GM12878 (cell line): ENCODE results near the gene TPCN2.

Experiments
- ETV6 ChIP-seq, 2 experiments: fragments of 450-650 bp in 1 of 2; IDR thresholded peaks in 1 of 2; conservative IDR thresholded peaks in 1 of 2; 2 replicates each; pipeline ENCODE4 v1.6.1; 2014; ENCODE audit warnings: antibody characterized with exemption in 1 of 2, borderline replicate concordance in 1 of 2, low read depth in 1 of 2, mild to moderate bottlenecking in 1 of 2, moderate library complexity in 1 of 2
- JUND ChIP-seq: IDR thresholded peaks from 2 replicates; pipeline ENCODE4 v1.6.1; 2012; ENCODE audit warnings: low read depth, mild to moderate bottlenecking, low read length, improper control_type of control experiment, moderate library complexity
- MEF2A ChIP-seq: IDR thresholded peaks from 2 replicates; pipeline ENCODE4 v1.6.1; 2011; ENCODE audit warnings: low read depth, mild to moderate bottlenecking, low read length, moderate library complexity; ENCODE audit not compliant: insufficient read depth
- POU2F2 ChIP-seq: IDR thresholded peaks from 3 replicates; pipeline ENCODE4 v1.6.1; 2011; ENCODE audit warnings: low read depth, mild to moderate bottlenecking, low read length, borderline replicate concordance
- SIN3A ChIP-seq: IDR thresholded peaks from 2 replicates; pipeline ENCODE4 v1.6.1; 2012; ENCODE audit warnings: low read depth, low read length, improper control_type of control experiment
- SP1 ChIP-seq: IDR thresholded peaks from one replicate; pipeline ENCODE4 v1.6.1; 2011; ENCODE audit warnings: low read depth, low read length
- TAF1 ChIP-seq: IDR thresholded peaks from 2 replicates; pipeline ENCODE4 v1.6.1; 2011; ENCODE audit warnings: mild to moderate bottlenecking, low read depth, low read length, borderline replicate concordance
- TBL1XR1 ChIP-seq: IDR thresholded peaks from 2 replicates; pipeline ENCODE4 v1.6.1; 2012; ENCODE audit warnings: low read depth, low read length, improper control_type of control experiment
- TF ChIP-seq, protein P1 (sequence below): IDR thresholded peaks from 2 replicates; pipeline ENCODE4 v1.6.1; 2012; ENCODE audit warnings: improper control_type of control experiment, low read depth, low read length; ENCODE audit not compliant: insufficient replicate concordance
- TF ChIP-seq, protein P2 (sequence below), 3 experiments: IDR thresholded peaks in 2 of 3; conservative IDR thresholded peaks in 1 of 3; 2 replicates each; pipeline ENCODE4 v1.5.1; 2011; ENCODE audit warnings: low read depth in 3 of 3, low read length in 3 of 3, mild to moderate bottlenecking in 3 of 3, control low read depth in 2 of 3, moderate library complexity in 2 of 3, inconsistent platforms in 1 of 3, mixed read lengths in 1 of 3; ENCODE audit not compliant: control insufficient read depth in 2 of 3, insufficient read depth in 1 of 3; ENCODE audit errors: extremely low read depth in 1 of 3
- TF ChIP-seq, protein P3 (sequence below): IDR thresholded peaks from 2 replicates; pipeline ENCODE4 v1.6.1; 2011; ENCODE audit warnings: low read depth, low read length, improper control_type of control experiment, borderline replicate concordance
- TF ChIP-seq, protein P4 (sequence below): IDR thresholded peaks from 2 replicates; pipeline ENCODE4 v1.6.1; 2012; ENCODE audit warnings: low read depth, low read length, improper control_type of control experiment
- TF ChIP-seq, protein P5 (sequence below): IDR thresholded peaks from 2 replicates; pipeline ENCODE4 v1.6.1; 2012; ENCODE audit warnings: low read depth, low read length, improper control_type of control experiment
- TF ChIP-seq, protein P6 (sequence below): fragments of 450-650 bp; conservative IDR thresholded peaks from 2 replicates; pipeline ENCODE4 v1.6.1; 2017; ENCODE audit warnings: mild to moderate bottlenecking, moderate library complexity

DNA sequence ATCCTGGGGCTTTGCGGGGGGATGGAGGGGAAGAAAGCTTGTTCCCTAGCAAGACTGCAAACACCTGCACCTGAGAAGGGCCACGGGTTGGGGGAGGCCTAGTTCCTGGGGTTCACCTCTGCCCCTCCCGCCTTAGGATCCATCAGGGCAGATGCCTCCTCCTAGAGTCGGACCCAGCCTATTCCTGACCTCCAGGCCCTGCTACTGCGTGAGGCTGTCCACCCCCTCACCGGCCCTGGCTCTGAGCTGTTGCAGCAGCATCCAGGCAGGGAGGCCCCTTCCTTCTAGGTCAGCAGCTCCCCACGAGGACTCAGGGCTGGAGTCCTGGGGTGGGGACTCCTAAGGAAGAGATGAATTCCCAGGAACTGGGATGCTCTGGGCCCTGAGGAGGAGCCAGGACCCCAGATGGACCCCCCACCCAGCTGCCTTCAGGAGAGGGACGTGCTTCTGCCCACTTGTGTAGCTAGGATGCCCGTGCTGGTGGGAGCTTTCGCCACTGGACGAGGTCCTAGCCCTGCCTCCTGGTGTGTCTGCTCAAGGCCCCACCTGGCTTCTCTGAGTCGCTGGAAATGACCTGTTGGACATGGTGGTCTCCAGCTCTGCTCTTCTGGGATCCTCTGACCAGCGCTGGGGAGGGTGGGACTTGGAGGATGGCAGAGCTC, 46.0 kb upstream of the TPCN2 start:
- TF ChIP-seq, protein P1, sequence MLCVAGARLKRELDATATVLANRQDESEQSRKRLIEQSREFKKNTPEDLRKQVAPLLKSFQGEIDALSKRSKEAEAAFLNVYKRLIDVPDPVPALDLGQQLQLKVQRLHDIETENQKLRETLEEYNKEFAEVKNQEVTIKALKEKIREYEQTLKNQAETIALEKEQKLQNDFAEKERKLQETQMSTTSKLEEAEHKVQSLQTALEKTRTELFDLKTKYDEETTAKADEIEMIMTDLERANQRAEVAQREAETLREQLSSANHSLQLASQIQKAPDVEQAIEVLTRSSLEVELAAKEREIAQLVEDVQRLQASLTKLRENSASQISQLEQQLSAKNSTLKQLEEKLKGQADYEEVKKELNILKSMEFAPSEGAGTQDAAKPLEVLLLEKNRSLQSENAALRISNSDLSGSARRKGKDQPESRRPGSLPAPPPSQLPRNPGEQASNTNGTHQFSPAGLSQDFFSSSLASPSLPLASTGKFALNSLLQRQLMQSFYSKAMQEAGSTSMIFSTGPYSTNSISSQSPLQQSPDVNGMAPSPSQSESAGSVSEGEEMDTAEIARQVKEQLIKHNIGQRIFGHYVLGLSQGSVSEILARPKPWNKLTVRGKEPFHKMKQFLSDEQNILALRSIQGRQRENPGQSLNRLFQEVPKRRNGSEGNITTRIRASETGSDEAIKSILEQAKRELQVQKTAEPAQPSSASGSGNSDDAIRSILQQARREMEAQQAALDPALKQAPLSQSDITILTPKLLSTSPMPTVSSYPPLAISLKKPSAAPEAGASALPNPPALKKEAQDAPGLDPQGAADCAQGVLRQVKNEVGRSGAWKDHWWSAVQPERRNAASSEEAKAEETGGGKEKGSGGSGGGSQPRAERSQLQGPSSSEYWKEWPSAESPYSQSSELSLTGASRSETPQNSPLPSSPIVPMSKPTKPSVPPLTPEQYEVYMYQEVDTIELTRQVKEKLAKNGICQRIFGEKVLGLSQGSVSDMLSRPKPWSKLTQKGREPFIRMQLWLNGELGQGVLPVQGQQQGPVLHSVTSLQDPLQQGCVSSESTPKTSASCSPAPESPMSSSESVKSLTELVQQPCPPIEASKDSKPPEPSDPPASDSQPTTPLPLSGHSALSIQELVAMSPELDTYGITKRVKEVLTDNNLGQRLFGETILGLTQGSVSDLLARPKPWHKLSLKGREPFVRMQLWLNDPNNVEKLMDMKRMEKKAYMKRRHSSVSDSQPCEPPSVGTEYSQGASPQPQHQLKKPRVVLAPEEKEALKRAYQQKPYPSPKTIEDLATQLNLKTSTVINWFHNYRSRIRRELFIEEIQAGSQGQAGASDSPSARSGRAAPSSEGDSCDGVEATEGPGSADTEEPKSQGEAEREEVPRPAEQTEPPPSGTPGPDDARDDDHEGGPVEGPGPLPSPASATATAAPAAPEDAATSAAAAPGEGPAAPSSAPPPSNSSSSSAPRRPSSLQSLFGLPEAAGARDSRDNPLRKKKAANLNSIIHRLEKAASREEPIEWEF, result no peak
- TF ChIP-seq, protein P2, sequence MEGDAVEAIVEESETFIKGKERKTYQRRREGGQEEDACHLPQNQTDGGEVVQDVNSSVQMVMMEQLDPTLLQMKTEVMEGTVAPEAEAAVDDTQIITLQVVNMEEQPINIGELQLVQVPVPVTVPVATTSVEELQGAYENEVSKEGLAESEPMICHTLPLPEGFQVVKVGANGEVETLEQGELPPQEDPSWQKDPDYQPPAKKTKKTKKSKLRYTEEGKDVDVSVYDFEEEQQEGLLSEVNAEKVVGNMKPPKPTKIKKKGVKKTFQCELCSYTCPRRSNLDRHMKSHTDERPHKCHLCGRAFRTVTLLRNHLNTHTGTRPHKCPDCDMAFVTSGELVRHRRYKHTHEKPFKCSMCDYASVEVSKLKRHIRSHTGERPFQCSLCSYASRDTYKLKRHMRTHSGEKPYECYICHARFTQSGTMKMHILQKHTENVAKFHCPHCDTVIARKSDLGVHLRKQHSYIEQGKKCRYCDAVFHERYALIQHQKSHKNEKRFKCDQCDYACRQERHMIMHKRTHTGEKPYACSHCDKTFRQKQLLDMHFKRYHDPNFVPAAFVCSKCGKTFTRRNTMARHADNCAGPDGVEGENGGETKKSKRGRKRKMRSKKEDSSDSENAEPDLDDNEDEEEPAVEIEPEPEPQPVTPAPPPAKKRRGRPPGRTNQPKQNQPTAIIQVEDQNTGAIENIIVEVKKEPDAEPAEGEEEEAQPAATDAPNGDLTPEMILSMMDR (IDR thresholded peaks at IDR 0.05 in 2 of 3, conservative IDR thresholded peaks at IDR 0.05 in 1 of 3; ENCODE audit: control insufficient read depth in 2 of 3, extremely low read depth in 1 of 3, insufficient read depth in 1 of 3, low read depth in 3 of 3, low read length in 3 of 3), result no peak
- TF ChIP-seq POU2F2 (no peak), SP1 (no peak), SIN3A (no peak), MEF2A (no peak), TBL1XR1 (no peak), TAF1 (no peak), ETV6 (conservative IDR thresholded peaks at IDR 0.05 in 1 of 2, IDR thresholded peaks at IDR 0.05 in 1 of 2; ENCODE audit: borderline replicate concordance in 1 of 2, low read depth in 1 of 2) (no peak), JUND (no peak)
- TF ChIP-seq, protein P3, sequence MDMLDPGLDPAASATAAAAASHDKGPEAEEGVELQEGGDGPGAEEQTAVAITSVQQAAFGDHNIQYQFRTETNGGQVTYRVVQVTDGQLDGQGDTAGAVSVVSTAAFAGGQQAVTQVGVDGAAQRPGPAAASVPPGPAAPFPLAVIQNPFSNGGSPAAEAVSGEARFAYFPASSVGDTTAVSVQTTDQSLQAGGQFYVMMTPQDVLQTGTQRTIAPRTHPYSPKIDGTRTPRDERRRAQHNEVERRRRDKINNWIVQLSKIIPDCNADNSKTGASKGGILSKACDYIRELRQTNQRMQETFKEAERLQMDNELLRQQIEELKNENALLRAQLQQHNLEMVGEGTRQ, result no peak
- TF ChIP-seq, protein P4, sequence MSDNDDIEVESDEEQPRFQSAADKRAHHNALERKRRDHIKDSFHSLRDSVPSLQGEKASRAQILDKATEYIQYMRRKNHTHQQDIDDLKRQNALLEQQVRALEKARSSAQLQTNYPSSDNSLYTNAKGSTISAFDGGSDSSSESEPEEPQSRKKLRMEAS, result no peak
- TF ChIP-seq, protein P5, sequence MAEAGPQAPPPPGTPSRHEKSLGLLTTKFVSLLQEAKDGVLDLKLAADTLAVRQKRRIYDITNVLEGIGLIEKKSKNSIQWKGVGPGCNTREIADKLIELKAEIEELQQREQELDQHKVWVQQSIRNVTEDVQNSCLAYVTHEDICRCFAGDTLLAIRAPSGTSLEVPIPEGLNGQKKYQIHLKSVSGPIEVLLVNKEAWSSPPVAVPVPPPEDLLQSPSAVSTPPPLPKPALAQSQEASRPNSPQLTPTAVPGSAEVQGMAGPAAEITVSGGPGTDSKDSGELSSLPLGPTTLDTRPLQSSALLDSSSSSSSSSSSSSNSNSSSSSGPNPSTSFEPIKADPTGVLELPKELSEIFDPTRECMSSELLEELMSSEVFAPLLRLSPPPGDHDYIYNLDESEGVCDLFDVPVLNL, result no peak
- TF ChIP-seq, protein P6, sequence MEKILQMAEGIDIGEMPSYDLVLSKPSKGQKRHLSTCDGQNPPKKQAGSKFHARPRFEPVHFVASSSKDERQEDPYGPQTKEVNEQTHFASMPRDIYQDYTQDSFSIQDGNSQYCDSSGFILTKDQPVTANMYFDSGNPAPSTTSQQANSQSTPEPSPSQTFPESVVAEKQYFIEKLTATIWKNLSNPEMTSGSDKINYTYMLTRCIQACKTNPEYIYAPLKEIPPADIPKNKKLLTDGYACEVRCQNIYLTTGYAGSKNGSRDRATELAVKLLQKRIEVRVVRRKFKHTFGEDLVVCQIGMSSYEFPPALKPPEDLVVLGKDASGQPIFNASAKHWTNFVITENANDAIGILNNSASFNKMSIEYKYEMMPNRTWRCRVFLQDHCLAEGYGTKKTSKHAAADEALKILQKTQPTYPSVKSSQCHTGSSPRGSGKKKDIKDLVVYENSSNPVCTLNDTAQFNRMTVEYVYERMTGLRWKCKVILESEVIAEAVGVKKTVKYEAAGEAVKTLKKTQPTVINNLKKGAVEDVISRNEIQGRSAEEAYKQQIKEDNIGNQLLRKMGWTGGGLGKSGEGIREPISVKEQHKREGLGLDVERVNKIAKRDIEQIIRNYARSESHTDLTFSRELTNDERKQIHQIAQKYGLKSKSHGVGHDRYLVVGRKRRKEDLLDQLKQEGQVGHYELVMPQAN, result no peak
